GM18873 (cell line): Measurements from ENCODE around the gene ATG101.

Experiments
- ATAC-seq: cut with Tn5 transposase; IDR thresholded peaks from one replicate; pipeline ENCODE4 v1.9.1; 2021; ENCODE audit warnings: mild to moderate bottlenecking, moderate library complexity, moderate number of reproducible peaks; ENCODE audit not compliant: unreplicated experiment, low FRiP score

ATG101 gene

DNA sequence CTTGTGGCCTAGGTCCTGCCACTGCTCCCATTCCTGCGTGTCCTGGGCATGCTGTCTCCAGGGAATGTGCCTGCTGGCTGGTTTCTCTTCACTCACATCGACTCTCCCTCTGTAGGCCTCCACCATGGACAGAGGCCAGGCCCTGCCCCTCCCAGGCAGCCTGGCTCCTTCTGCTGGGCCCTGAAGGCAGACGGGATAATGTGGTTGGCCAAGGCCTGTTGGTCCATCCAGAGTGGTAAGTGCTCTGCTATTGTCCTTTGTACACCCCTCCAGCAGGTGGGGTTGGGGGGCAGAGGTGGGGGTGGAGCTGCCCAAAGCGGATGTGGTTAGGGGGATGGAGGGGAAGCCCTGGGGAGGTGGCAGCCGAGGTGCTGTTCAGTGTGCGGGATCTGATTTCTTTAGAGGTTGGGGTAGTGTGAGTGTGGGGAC, 28.1 kb upstream of the ATG101 start:
- no peak for ATAC-seq

DNA sequence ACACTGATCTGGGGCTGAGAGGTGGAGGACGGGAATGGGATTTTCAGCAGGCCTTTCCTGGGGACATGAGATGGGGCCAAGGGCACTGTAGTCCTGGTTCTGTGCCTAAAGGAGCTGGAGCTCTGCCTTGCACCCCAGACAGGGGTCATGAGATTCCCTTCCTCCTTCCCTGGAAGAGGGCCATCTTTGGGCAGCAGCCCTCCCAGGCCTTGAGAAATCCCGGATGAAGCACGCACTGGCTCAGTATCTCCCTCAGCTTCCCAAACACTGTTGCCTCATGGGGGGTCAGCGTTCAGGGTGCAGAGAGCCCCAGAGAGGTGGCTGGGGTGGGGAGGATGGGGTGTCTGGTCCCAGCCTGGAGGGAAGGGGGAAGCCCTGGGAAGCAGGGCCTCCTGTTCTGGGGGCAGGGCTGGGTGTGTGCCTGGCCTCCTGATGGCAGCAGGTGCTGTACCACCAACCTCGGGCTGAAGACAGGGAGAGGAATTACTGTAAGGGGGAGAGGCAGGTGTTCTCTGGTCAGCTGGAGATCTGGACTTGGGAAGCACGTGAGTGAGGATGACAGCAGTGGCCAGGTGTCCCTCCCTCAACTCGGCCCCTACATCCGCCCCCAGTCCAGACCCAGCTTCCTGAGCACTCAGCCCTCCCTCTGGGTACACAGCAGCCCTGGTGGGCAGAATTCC, 26.9 kb upstream of the ATG101 start:
- no peak for ATAC-seq

DNA sequence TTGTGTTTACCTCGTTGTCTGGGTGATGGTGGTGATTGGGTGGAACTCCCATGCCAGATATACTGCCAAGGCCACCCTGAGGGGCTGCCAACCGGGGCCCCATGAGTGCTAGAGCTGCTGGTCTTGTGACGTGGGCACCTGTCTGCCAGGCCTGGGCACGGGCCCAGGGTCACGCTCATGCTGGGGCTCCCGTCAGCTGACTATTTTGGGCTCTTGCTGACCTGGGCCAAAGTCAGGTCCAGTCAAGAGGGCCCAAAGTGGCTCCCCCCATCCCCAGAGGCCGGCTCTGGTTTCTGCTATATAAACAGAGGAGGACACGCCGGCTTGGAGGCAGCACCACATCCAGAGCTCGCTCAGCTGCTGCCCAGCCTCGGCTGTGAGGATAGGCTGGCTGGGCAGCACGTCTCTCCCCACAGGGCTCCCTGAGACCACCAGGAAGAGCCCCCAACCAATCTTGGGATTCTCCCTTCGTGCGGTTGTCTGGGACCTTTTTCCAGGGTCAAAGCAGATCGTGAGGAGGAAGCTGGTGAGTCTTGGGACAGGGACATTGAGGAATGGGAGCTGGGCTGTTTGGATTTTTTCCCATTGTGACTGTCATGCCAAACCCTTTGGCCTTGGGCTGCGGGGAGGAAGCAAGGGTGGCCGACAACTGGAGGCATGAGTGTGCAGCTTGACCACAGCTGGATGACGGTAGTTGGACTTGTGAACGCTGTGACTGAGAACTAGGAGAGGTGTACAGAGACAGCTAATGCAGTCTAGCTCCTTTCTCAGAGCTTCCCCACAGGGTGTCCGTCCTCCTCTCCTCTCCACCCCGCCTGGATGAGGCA, 26.2 kb upstream of the ATG101 start:
- ATAC-seq, result no peak

- no peak for ATAC-seq
Measured at GRCh38 chr12:52044292-52044983, 25.3 kb upstream of the ATG101 start.

DNA sequence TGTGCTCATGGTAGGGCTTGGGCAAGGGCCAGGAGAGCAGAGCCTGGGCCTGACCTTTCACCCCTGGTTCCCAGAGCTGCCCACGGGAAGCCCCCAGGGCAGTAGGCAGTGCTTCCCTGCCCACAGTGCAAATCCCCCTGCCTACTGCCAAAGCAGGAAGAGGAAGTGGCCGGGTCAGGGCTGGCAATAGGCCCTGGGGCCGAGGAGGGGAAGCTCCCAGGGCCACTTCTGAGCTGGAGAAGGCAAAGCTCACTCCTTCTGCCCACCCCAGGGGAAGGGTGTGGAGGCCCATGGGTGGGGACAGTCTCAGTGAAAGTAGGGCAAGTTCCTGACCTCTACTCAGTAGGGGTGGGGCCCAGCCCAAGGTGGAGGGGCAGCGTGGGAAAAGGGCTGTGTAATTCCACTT, 24.0 kb upstream of the ATG101 start:
- ATAC-seq, result no peak

DNA sequence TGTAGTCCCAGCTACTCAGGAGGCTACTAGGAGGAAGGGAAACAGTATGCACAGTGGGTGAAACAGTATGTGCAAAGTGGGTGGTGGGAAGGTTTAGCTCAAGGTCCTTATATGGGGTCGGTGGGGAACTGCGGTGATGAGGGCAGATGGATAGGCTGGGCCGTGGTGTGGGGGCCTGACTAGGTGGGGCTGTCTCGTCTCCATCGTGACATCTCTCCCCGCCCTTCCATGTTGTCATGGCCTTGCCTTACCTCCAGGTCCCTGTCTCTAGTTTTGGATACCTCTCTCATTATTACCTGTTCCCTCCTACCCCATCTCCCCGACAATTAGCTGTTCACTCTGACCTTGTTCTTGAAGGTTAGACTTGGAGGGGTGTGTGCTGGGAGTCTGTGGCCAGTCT, 22.9 kb upstream of the ATG101 start:
- no peak for ATAC-seq

DNA sequence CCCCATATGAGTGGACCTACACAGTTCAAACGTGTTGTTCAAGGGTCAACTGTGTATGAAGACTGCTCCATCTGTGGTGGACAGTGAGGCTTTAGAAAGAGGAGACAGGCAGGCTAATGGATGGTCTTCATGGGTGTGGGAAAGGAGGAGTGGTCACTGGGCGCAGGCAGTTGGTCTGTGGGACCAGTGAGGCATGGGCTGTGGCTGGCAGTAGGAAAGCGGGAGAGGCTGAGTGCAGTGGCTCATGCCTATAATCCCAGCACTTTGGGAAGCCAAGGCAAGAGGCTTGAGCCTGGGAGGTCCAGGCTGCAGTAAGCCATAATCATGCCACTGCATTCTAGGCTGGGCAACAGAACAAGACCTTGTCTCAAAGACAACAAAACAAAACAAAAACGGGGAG, 20.5 kb upstream of the ATG101 start:
- no peak for ATAC-seq

DNA sequence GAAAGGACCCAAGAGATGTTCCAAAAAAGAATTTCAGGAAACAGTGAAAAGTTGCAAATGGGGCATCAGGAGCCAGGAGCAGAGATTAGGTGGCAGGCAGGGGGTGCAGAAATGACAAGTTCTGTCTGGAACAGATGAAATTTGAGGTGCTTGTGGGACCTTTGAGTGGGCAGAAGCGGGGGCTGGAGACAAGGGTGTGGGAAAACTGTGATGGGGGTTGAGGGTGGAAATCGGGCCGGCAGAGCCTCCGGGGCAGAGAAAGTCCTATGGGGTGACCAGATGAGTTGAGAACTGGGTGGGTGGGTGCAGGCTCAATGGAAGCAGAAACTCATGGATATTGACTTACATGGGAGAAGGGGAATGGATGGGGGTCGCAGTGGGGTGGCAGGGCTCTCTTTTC, 20.1 kb upstream of the ATG101 start:
- ATAC-seq, result no peak

GRCh38 chr12:52050116-52050757, 19.5 kb upstream of the ATG101 start:
- ATAC-seq, result no peak

- peak; percentile 68 for ATAC-seq
Measured at GRCh38 chr12:52050758-52051541, 18.8 kb upstream of the ATG101 start, which contains the start of gene NR4A1. Gene NR4A1 (plus strand): TSS chr12:52051442. CDS start chr12:52054329, 2,887 bp downstream.

DNA sequence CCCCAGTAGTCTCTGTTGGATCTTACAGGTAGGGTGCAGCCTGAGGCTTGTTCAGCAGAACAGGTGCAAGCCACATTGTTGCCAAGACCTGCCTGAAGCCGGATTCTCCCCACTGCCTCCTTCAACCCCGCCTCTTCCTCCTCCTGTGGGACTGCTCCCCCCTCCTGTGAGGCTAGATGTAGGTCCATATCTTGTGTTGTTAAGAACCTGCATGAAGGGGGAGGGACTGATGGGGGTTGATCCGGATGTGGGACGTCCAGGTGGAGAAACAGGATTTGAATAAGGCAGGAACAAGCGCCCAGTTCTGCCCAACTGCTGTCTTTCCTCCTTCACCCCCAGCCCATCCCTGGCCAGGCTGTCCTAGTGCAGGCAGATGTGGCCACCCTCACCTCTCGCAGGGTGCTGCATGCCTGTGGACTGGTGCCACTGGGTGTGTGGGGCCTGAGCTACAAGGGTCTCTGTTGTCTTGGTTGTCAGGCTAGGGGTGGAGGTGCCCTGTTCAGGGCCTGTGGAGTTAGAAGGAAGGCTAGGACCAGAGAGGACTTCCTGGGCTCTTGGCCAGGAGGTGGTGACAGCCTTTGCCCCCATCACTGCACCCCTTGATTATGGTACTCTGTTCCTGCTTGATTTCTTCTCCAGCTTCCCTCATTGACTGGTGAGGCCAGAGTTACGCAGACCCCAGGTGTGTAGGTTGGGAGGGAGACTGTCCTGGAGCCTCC, 17.2 kb upstream of the ATG101 start:
- no peak for ATAC-seq

- no peak for ATAC-seq
Measured at GRCh38 chr12:52053536-52054209, 16.1 kb upstream of the ATG101 start.

DNA sequence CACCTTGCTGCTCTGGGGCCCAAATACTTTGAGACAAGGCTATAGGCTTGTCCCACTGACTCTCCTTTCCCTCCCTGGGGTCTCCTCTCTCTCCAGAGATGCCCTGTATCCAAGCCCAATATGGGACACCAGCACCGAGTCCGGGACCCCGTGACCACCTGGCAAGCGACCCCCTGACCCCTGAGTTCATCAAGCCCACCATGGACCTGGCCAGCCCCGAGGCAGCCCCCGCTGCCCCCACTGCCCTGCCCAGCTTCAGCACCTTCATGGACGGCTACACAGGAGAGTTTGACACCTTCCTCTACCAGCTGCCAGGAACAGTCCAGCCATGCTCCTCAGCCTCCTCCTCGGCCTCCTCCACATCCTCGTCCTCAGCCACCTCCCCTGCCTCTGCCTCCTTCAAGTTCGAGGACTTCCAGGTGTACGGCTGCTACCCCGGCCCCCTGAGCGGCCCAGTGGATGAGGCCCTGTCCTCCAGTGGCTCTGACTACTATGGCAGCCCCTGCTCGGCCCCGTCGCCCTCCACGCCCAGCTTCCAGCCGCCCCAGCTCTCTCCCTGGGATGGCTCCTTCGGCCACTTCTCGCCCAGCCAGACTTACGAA, 15.4 kb upstream of the ATG101 start:
- no peak for ATAC-seq

DNA sequence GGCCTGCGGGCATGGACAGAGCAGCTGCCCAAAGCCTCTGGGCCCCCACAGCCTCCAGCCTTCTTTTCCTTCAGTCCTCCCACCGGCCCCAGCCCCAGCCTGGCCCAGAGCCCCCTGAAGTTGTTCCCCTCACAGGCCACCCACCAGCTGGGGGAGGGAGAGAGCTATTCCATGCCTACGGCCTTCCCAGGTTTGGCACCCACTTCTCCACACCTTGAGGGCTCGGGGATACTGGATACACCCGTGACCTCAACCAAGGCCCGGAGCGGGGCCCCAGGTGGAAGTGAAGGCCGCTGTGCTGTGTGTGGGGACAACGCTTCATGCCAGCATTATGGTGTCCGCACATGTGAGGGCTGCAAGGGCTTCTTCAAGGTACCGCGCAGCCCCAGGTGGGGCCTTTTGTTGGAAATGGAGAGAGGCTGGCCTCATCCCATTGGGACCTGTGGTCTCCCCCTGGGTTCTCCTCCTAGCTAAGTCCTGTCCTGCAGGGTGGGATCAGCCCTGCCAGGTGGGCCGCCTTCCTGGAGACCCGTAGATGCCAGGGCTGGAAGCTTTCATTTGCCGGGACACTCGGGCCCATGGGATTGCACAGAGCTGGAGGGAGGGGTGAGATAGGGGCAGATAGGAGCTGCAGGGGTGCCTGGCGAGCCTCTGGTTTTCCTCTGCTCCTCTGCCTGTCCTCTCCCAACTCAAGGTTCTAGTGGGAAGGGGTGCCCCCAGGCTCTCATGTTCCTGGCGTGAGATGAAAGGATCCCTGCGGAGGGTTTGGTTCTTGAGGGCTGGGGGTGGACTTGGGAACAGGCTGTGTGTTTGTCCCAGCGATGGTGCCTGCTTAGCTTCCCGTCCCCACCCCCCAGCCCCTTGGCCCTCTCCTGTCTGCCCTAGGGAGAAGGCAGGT, 14.7 kb upstream of the ATG101 start:
- no peak for ATAC-seq

- ATAC-seq, result no peak
Measured at GRCh38 chr12:52055731-52056711, 13.8 kb upstream of the ATG101 start.
